Heart left ventricle (tissue), 16 donors: ENCODE data around the gene MYLK2. TPM values are rescaled to one million over a fixed set of nuclear protein-coding genes. Genes with fewer than 3 reads are reported as not detected.

Experiments used
- ATAC-seq, 4 donors: fragments of 200-7000 bp; cut with Tn5 transposase; one replicate each; pipeline ENCODE4 v1.9.1; 2020 to 2022; ENCODE audit warnings: moderate library complexity in 4 of 4, mild to moderate bottlenecking in 3 of 4, moderate number of reproducible peaks in 1 of 4
- DNase-seq, 5 donors: peaks; one replicate each; pipeline ENCODE4 v3.0.0-alpha.2; 2020
- H3K27ac ChIP-seq, 12 donors: fragments of 200-600 bp; sonication (generic) in 4 of 12; one replicate each; pipeline versions ENCODE4 v1.5.0 to v1.8.0; 2016 to 2022; ENCODE audit warnings: mild to moderate bottlenecking in 2 of 12
- H3K27me3 ChIP-seq, 9 donors: fragments of 200-600 bp; sonication (generic) in 2 of 9; one replicate each; pipeline versions ENCODE4 v1.5.1 to v1.8.0; 2016 to 2022; ENCODE audit warnings: mild to moderate bottlenecking in 3 of 9
- H3K36me3 ChIP-seq, 9 donors: fragments of 200-600 bp; sonication (generic) in 2 of 9; one replicate each; pipeline versions ENCODE4 v1.5.0 to v1.8.0; 2018 to 2022; ENCODE audit warnings: mild to moderate bottlenecking in 2 of 9
- H3K4me1 ChIP-seq, 12 donors: fragments of 200-600 bp; sonication (generic) in 4 of 12; one replicate each; pipeline versions ENCODE4 v1.5.0 to v1.8.0; 2016 to 2022; ENCODE audit warnings: mild to moderate bottlenecking in 3 of 12
- H3K4me3 ChIP-seq, 12 donors: fragments of 200-600 bp; sonication (generic) in 4 of 12; one replicate each; pipeline versions ENCODE4 v1.5.0 to v1.8.0; 2017 to 2022; ENCODE audit warnings: mild to moderate bottlenecking in 9 of 12, moderate library complexity in 4 of 12
- H3K9me3 ChIP-seq, 12 donors: fragments of 200-600 bp; sonication (generic) in 4 of 12; one replicate each; pipeline versions ENCODE4 v1.5.0 to v1.8.0; 2016 to 2022; ENCODE audit warnings: mild to moderate bottlenecking in 1 of 12
- CTCF ChIP-seq, 12 donors: fragments of 200-600 bp; sonication (generic) in 4 of 12; IDR thresholded peaks; one replicate each; pipeline versions ENCODE4 v1.5.0 to v1.8.0; 2018 to 2022; ENCODE audit warnings: antibody characterized with exemption in 12 of 12, mild to moderate bottlenecking in 5 of 12
- POLR2A ChIP-seq, 2 donors: fragments of 450-650 bp; IDR thresholded peaks; one replicate each; pipeline ENCODE4 v1.6.1; 2017; ENCODE audit warnings: antibody characterized with exemption in 2 of 2, mild to moderate bottlenecking in 2 of 2, moderate library complexity in 2 of 2
- WGBS, 4 donors: extraction: QIAGEN DNeasy Blood & Tissue Kit in 2 of 4; methylation state at CpG; one replicate each; pipeline versions ENCODE4 v1.1.5 to v1.1.7; 2013 to 2018; 5-methylcytosine and 5-hydroxymethylcytosine counted together
- intact Hi-C, 10 donors: fragments of 100-400 bp; cut with DNase I; formaldehyde crosslinking; loops; one replicate each; pipeline versions ENCODE4 v1.11.1 to v1.14.2; 2022
- polyA plus RNA-seq, 2 donors: library from polyadenylated mRNA; stranded (reverse); fragments of 200-250 nt; gene quantifications; one replicate each; pipeline ENCODE4 v1.2.3, GENCODE V29; 2013
- total RNA-seq, 9 donors: library from RNA; depleted of rRNA in 2 of 9; stranded (reverse); fragments of >200 nt in 2 of 9; fragmentation: NEBNext Ultra II Directional in 3 of 9; extraction: Animal tissue kit (Norgen Biotek cat#: 25700) in 3 of 9; gene quantifications; one replicate each; pipeline versions ENCODE4 v1.1.0 to v1.2.4, GENCODE V29; 2016 to 2023
- donor health status: ischemic (EF 13 %, LVEDD 7.1; RV severe dilation, severe dysfunction).
- donor health status: healthy with polysubstance abuse.
- donor health status: DM: no; HTN: yes; CAD: no.
- donor health status: DM: no; HTN: no; CAD: no.
- donor health status: ischemic (EF 25% LVEDD 6.9; RV normal size, moderate dysfunction).
- donor health status: ischemic (EF 25% LVEDD 5.7; RV mildly dilated, moderate dysfunction).
- donor health status: healthy.
- donor health status: DM: yes; HTN: yes; CAD: no.
- donor health status: ischemic (EF 35%, LVEDD 5.7; RV mildly dilated, moderate dysfunction).
- donor health status: nonischemic (EF 11% LVEDD 7.7; RV severe dilation, severe dysfunction).
- donor health status: DM: yes; HTN: yes; CAD: no.
- donor health status: PGD.
- donor health status: ischemic (EF 29% LVEDD 5.4; RV normal size, mild dysfunction).
- donor health status: nonischemic (EF 23%, LVEDD 6.1; RV moderate dilation, normal function).

The MYLK2 gene
- total and polyA plus RNA-seq, 11 donors = 0.10 to 0.76 (median 0.17) TPM; not detected in 1

GRCh38 chr20:31815408-31816188, 3.6 kb upstream of the MYLK2 start:
- peak in 1 of 5 donors; percentile 48 for DNase-seq
- no peak overlapping the region for H3K4me3 ChIP-seq
- peak in 3 of 4 donors; percentile 4 to 52 (median 40) for ATAC-seq
- H3K4me1 ChIP-seq = peaks cover 0 to 50% (median 28%) of the 10 kb centered on the region in 12 donors
- H3K27ac ChIP-seq = peak overlapping the region in 6 of 12 donors; percentile 26 to 44 (median 40)
- H3K9me3 ChIP-seq = no peaks in the 10 kb centered on the region
- WGBS, 4 donors = 22 to 35% (median 28%) methylated on average over 7 to 9 of the region's 9 CpGs
- no peaks in the 10 kb centered on the region for H3K36me3 ChIP-seq
- H3K27me3 ChIP-seq = no peaks in the 10 kb centered on the region
- intact Hi-C loops = loop anchor here in 1 of 10 donors (10.0 kb wide), 1 partner anchor 151 kb away; no protein-coding TSS in a partner anchor
- TF ChIP-seq POLR2A (IDR thresholded peaks at IDR 0.05) (no peak), CTCF (IDR thresholded peaks at IDR 0.05) (no peak)

- H3K36me3 ChIP-seq = no peaks in the 10 kb centered on the region
- no peak for DNase-seq
- ATAC-seq = no peak
- 94 to 99% (median 96%) methylated on average over 5 of the region's 5 CpGs for WGBS, 4 donors
- intact Hi-C loops = loop anchor here in 1 of 10 donors (10.0 kb wide), 1 partner anchor 151 kb away; no protein-coding TSS in a partner anchor
- peaks cover 0 to 44% (median 25%) of the 10 kb centered on the region in 12 donors for H3K4me1 ChIP-seq
- H3K4me3 ChIP-seq = no peak overlapping the region
- TF ChIP-seq CTCF (IDR thresholded peaks at IDR 0.05) (no peak), POLR2A (IDR thresholded peaks at IDR 0.05) (no peak)
- H3K27ac ChIP-seq = no peak overlapping the region
- no peaks in the 10 kb centered on the region for H3K9me3 ChIP-seq
- H3K27me3 ChIP-seq = no peaks in the 10 kb centered on the region
Measured at GRCh38 chr20:31816221-31816620, 2.9 kb upstream of the MYLK2 start.

GRCh38 chr20:31817461-31817860, 1.7 kb upstream of the MYLK2 start:
- intact Hi-C loops = loop anchor here in 1 of 10 donors (10.0 kb wide), 1 partner anchor 153 kb away; no protein-coding TSS in a partner anchor
- H3K27ac ChIP-seq = no peak overlapping the region
- 90 to 97% (median 94%) methylated on average over 5 of the region's 5 CpGs for WGBS, 4 donors
- H3K27me3 ChIP-seq = no peaks in the 10 kb centered on the region
- no peak for DNase-seq
- H3K4me1 ChIP-seq = peaks cover 0 to 34% (median 16%) of the 10 kb centered on the region in 12 donors
- no peak overlapping the region for H3K4me3 ChIP-seq
- H3K36me3 ChIP-seq = no peaks in the 10 kb centered on the region
- TF ChIP-seq POLR2A (IDR thresholded peaks at IDR 0.05) (no peak), CTCF (IDR thresholded peaks at IDR 0.05) (no peak)
- no peak for ATAC-seq
- H3K9me3 ChIP-seq = no peaks in the 10 kb centered on the region

- WGBS, 4 donors = 85 to 92% (median 90%) methylated on average over 8 of the region's 8 CpGs
- DNase-seq = no peak
- intact Hi-C loops = loop anchor here in 1 of 10 donors (10.0 kb wide), 1 partner anchor 154 kb away; no protein-coding TSS in a partner anchor
- no peak for TF ChIP-seq POLR2A (IDR thresholded peaks at IDR 0.05)
- no peak for TF ChIP-seq CTCF (IDR thresholded peaks at IDR 0.05)
- Histone ChIP-seq H3K9me3 (no peaks in the 10 kb centered on the region), H3K36me3 (no peaks in the 10 kb centered on the region), H3K27ac (peak overlapping the region in 1 of 12 donors; percentile 11), H3K27me3 (no peaks in the 10 kb centered on the region), H3K4me3 (no peak overlapping the region), H3K4me1 (peaks cover 0 to 35% (median 16%) of the 10 kb centered on the region in 12 donors)
- ATAC-seq = no peak
Measured at GRCh38 chr20:31818376-31818908, 714 bp upstream of the MYLK2 start.
